Skin epidermis (tissue), 12 donors: ENCODE data around the gene ACSM3.

Source experiments
- H3K27ac ChIP-seq, 21 experiments: fragments of 200-600 bp; sonication (generic) in 11 of 21; one replicate each; pipeline ENCODE4 v1.5.0; 2020; ENCODE audit warnings: mild to moderate bottlenecking in 3 of 21, inconsistent platforms in 2 of 21, moderate library complexity in 2 of 21
- H3K4me3 ChIP-seq, 7 experiments: fragments of 200-600 bp; sonication (generic) in 2 of 7; one replicate each; pipeline ENCODE4 v1.5.0; 2020; ENCODE audit warnings: inconsistent platforms in 2 of 7, mild to moderate bottlenecking in 2 of 7, moderate library complexity in 1 of 7

The ACSM3 gene

GRCh38 chr16:20801278-20801677 lies 37.5 kb downstream of the ACSM3 start:
- Histone ChIP-seq H3K27ac (no peak overlapping the region), H3K4me3 (no peak overlapping the region)

GRCh38 chr16:20803192-20803560 lies 39.4 kb downstream of the ACSM3 start:
- H3K4me3 ChIP-seq, result no peak overlapping the region
- H3K27ac ChIP-seq, result no peak overlapping the region

GRCh38 chr16:20803561-20804214 lies 39.9 kb downstream of the ACSM3 start:
- Histone ChIP-seq H3K27ac (no peak overlapping the region), H3K4me3 (no peak overlapping the region)

- peak overlapping the region; percentile 62 to 90 (median 75) for H3K4me3 ChIP-seq
- H3K27ac ChIP-seq, result peak overlapping the region; percentile 8 to 93 (median 84)
Measured at GRCh38 chr16:20805684-20806167, 41.9 kb downstream of the ACSM3 start.

GRCh38 chr16:20806168-20807050 lies 42.6 kb downstream of the ACSM3 start, which contains the start of the genes ERI2 and REXO5:
ERI2 (minus strand) TSS chr16:20806472; CDS start chr16:20806430, 42 bp downstream.
REXO5 (plus strand) TSS chr16:20806527; CDS start chr16:20806954, 427 bp downstream.
- H3K27ac ChIP-seq, result peak within 1 kb of the TSS; percentile 8 to 93 (median 84)

GRCh38 chr16:20807862-20808261 lies 44.0 kb downstream of the ACSM3 start:
- H3K4me3 ChIP-seq, result no peak overlapping the region

More at GRCh38 chr16:20806168-20807050, 42.6 kb downstream of the ACSM3 start, which contains the start of the genes ERI2 and REXO5:
- H3K4me3 ChIP-seq, result peak within 1 kb of the TSS; percentile 62 to 90 (median 75)

GRCh38 chr16:20811889-20812439 lies 48.1 kb downstream of the ACSM3 start:
- H3K4me3 ChIP-seq, result no peak overlapping the region

More at GRCh38 chr16:20807862-20808261, 44.0 kb downstream of the ACSM3 start:
- no peak overlapping the region for H3K27ac ChIP-seq

GRCh38 chr16:20812510-20812909 lies 48.7 kb downstream of the ACSM3 start:
- no peak overlapping the region for H3K4me3 ChIP-seq

More at GRCh38 chr16:20811889-20812439, 48.1 kb downstream of the ACSM3 start:
- no peak overlapping the region for H3K27ac ChIP-seq

GRCh38 chr16:20814784-20815183 lies 51.0 kb downstream of the ACSM3 start:
- no peak overlapping the region for H3K4me3 ChIP-seq
- no peak overlapping the region for H3K27ac ChIP-seq

More at GRCh38 chr16:20812510-20812909, 48.7 kb downstream of the ACSM3 start:
- H3K27ac ChIP-seq, result no peak overlapping the region

- no peak overlapping the region for H3K27ac ChIP-seq
Measured at GRCh38 chr16:20818929-20819585, 55.2 kb downstream of the ACSM3 start.

GRCh38 chr16:20821682-20822081 lies 57.9 kb downstream of the ACSM3 start:
- Histone ChIP-seq H3K4me3 (no peak overlapping the region), H3K27ac (no peak overlapping the region)

More at GRCh38 chr16:20818929-20819585, 55.2 kb downstream of the ACSM3 start:
- H3K4me3 ChIP-seq, result no peak overlapping the region

- H3K4me3 ChIP-seq, result no peak overlapping the region
- H3K27ac ChIP-seq, result no peak overlapping the region
Measured at GRCh38 chr16:20822521-20823325, 58.9 kb downstream of the ACSM3 start.

- H3K4me3 ChIP-seq, result no peak overlapping the region
- H3K27ac ChIP-seq, result no peak overlapping the region
Measured at GRCh38 chr16:20826039-20826566, 62.3 kb downstream of the ACSM3 start.

GRCh38 chr16:20829536-20829935 lies 65.7 kb downstream of the ACSM3 start:
- H3K4me3 ChIP-seq, result no peak overlapping the region
- H3K27ac ChIP-seq, result no peak overlapping the region

GRCh38 chr16:20830372-20830771 lies 66.6 kb downstream of the ACSM3 start:
- Histone ChIP-seq H3K27ac (no peak overlapping the region), H3K4me3 (no peak overlapping the region)

GRCh38 chr16:20833086-20833485 lies 69.3 kb downstream of the ACSM3 start:
- H3K4me3 ChIP-seq, result no peak overlapping the region
- no peak overlapping the region for H3K27ac ChIP-seq

- H3K27ac ChIP-seq, result no peak overlapping the region
- H3K4me3 ChIP-seq, result no peak overlapping the region
Measured at GRCh38 chr16:20838240-20838639, 74.4 kb downstream of the ACSM3 start.

- no peak overlapping the region for H3K27ac ChIP-seq
- H3K4me3 ChIP-seq, result no peak overlapping the region
Measured at GRCh38 chr16:20839504-20839903, 75.7 kb downstream of the ACSM3 start.
